GM12865 (cell line): ENCODE data around the gene SLC29A4.
"Not testable (repeated sequence)": the region's sequence is repeated elsewhere in the genome, so short reads cannot be mapped to it uniquely, and the experiment has no call there.

Experiments used
- DNase-seq: peaks from one replicate; pipeline ENCODE4 v3.0.0; 2010; ENCODE audit warnings: low read depth
- H3K4me3 ChIP-seq: 2 replicates; pipeline ENCODE4 v1.5.1; 2011; ENCODE audit warnings: mild to moderate bottlenecking, low read depth, low read length, control low read depth
- TF ChIP-seq, protein P1 (sequence below): IDR thresholded peaks from 2 replicates; pipeline ENCODE4 v1.5.1; 2011; ENCODE audit warnings: low read length, control low read depth, low read depth, inconsistent platforms; ENCODE audit not compliant: insufficient read depth; ENCODE audit errors: missing control alignments

The SLC29A4 gene

DNA sequence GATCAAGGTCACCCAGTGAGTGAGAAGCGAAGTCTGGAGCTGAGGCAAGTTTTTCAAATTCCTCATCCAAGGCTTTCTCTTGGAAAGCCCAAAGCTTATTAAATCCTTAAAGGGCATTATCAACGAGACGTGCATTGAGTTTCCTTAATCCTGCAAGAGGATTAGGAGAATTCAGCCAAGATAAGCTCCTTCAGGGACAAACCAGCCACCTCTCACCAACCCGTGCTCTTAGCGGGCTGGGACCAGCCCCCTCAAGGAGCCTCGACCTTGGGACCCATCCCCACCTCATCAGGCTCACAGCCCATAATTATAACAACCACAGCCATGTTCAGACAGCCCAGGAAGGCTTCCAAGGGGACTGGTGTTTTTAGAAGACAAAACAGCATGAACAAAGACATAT, 12.0 kb upstream of the SLC29A4 start:
- no peak overlapping the region for H3K4me3 ChIP-seq
- TF ChIP-seq, protein P1, sequence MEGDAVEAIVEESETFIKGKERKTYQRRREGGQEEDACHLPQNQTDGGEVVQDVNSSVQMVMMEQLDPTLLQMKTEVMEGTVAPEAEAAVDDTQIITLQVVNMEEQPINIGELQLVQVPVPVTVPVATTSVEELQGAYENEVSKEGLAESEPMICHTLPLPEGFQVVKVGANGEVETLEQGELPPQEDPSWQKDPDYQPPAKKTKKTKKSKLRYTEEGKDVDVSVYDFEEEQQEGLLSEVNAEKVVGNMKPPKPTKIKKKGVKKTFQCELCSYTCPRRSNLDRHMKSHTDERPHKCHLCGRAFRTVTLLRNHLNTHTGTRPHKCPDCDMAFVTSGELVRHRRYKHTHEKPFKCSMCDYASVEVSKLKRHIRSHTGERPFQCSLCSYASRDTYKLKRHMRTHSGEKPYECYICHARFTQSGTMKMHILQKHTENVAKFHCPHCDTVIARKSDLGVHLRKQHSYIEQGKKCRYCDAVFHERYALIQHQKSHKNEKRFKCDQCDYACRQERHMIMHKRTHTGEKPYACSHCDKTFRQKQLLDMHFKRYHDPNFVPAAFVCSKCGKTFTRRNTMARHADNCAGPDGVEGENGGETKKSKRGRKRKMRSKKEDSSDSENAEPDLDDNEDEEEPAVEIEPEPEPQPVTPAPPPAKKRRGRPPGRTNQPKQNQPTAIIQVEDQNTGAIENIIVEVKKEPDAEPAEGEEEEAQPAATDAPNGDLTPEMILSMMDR: no peak

DNA sequence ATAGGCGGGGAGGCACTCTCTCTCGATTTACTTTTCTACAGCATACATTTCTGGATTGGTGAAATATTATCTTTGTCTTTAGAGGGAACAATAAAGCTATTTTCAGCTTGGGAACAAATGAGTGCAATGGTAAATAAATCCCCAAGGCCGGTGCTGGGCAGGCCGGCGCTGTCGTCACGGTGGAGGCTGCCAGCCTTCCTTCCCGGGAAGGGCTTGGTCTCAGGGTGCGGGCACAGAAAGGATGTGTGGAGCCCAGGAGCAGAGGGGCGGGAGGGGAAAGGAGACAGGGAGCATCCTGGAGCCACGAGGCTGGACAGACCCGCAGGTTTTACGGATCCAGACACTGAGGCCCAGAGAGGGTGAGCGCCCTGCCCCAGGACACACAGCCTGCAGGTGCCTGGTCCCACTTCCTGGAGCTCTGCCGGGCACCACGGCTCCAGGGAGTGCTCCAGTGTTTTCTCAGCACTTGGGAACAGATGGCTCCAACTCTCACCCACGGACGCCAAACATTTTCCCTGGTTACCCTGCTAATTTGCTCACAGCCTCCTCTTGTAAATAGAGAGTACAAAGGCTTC, 8.8 kb upstream of the SLC29A4 start:
- H3K4me3 ChIP-seq, DNase-seq: not testable (repeated sequence)

More for the DNA sequence above, 12.0 kb upstream of the SLC29A4 start:
- no peak for DNase-seq

DNA sequence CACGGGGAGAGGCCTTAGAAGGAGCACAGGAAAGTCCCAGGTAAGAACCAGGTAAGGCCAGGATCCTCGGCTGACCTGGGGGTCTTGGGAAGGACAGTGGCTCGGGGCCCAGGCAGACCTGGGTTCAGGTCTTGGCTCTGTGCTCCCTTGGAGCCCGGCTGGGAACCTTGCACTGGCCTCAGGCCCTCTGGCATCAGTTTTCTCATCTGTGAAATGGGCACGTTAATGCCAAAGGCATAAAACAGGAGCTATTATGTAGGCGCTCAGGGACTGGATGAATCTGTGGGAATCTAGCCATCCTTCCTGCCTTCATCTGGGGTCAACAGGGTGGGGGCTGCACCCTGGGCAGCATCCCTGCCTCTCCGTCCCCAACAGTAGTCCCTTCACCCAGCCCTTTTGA, 8.3 kb upstream of the SLC29A4 start:
- TF ChIP-seq, protein P1: no peak
- DNase-seq: no peak
- H3K4me3 ChIP-seq: no peak overlapping the region

DNA sequence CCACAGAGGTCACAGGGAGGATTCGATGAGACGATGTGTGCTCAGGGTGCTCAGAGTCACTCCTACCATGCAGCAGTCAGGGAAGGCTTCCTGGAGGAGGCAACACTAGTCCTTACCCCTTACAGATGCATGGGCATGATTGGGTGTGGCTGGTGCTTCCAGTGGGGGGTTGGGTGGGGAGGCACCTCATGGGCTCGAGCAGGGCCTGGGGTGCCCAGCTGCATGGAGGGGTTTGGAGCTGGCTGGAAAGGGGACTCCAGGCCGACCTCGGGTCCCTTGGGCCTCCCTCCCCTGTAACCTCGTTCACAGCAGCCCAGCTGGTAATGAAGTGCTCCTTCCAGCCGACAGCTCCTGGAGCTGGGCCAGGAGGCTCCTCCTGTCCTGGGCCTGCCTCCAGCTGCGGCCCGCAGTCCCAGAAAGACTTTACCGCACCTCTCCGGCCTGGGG, 7.7 kb upstream of the SLC29A4 start:
- DNase-seq, H3K4me3 ChIP-seq: not testable (repeated sequence)

DNA sequence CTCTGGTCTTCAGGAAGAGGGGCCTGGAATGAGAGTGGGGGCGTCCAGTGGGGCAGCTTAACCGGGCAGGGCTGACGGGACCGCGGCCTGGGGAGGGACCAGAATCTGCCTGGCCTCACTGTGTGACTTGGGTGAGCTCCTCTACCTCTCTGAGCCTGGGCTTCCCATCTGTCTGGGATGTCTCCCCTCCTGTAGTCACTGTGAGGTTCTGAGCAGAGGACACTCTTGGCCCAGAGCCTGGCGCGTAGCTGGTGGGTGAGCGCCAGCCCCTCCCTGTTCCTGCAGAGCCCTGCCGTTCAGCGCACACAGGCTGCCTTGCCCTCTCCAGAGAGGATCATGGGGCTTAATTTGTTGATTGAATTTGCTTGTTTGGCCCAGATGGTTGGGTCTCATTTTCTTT, 7.2 kb upstream of the SLC29A4 start:
- DNase-seq: not testable (repeated sequence)

DNA sequence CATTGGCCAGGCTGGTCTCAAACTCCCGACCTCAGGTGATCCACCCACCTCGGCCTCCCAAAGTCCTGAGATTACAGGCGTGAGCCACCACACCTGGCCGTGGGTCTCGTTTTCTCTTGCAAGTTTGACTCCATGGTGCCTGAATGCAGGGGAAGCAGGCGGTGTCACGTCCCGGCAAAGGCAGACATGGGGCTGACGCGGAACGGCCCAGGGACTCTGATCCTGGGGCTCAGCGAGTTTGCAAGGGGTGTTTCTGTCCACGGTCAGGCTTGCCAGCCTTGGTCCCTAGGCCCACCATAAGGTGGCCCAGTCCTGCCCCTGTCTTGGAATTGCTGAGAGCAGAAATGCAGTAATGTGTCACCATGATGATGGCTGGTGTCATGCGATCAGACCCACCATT, 6.6 kb upstream of the SLC29A4 start:
- DNase-seq, H3K4me3 ChIP-seq: not testable (repeated sequence)

More for the DNA sequence above, 7.2 kb upstream of the SLC29A4 start:
- H3K4me3 ChIP-seq: not testable (repeated sequence)

DNA sequence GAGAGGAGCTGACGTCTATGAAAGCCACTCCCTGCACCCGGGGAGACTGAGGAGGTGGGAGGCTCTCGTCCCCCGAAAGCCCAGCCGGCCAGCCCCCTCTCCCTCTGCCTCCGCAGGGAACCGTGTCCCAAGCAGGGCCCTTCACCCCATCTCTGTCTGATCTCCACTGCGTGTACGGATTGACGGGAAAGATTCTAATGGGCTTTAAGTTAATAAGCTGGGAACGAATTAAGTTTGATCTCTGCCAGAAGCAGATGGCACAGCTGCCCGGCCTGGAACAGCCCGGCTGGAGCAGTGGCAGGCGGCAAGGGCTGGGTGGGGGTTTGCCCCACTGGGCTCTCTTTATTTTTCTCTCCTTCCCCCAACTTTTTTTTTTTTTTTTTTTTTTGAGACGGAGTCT, 6.1 kb upstream of the SLC29A4 start:
- DNase-seq: no peak
- no peak overlapping the region for H3K4me3 ChIP-seq
- TF ChIP-seq, protein P1: no peak

DNA sequence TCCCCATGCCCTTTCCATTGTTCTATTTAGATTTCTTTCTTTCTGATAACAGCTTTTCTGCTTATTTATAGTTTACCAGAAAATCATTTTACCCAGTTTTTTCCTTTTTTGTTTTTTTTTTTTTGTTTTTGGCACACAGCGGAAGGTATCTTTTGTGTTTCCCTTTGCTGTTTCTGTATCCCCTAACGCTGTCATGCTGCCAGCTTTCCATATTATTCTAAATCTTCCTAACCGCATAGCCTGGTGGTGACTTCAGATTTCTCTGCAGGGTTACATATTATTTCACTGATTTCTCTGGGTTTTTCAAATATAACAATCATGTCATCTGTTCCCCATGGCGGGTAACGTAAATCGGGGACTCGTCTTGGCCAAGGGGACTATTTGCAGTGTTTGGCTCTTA, 4.0 kb upstream of the SLC29A4 start:
- no peak overlapping the region for H3K4me3 ChIP-seq
- DNase-seq: no peak
- TF ChIP-seq, protein P1: no peak

DNA sequence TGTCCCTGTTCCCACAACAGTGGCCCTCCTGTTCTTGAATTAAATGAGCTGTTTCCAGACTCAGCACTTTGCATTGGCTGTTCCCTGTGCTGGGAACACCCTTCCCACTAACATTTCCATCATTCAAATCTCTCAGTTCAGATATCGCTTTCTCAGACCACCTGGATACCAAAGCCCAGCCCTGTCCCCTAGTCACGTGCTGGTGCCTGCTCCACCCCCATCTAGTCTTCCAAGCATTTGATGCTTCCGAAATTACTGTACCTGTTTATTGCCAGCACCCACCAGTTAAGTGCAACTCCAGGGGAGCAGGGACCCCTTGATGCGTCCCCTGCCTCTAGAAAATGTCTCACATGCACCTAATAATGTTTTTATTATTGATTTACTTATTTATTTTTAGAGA, 3.0 kb upstream of the SLC29A4 start:
- TF ChIP-seq, protein P1: no peak
- no peak overlapping the region for H3K4me3 ChIP-seq

DNA sequence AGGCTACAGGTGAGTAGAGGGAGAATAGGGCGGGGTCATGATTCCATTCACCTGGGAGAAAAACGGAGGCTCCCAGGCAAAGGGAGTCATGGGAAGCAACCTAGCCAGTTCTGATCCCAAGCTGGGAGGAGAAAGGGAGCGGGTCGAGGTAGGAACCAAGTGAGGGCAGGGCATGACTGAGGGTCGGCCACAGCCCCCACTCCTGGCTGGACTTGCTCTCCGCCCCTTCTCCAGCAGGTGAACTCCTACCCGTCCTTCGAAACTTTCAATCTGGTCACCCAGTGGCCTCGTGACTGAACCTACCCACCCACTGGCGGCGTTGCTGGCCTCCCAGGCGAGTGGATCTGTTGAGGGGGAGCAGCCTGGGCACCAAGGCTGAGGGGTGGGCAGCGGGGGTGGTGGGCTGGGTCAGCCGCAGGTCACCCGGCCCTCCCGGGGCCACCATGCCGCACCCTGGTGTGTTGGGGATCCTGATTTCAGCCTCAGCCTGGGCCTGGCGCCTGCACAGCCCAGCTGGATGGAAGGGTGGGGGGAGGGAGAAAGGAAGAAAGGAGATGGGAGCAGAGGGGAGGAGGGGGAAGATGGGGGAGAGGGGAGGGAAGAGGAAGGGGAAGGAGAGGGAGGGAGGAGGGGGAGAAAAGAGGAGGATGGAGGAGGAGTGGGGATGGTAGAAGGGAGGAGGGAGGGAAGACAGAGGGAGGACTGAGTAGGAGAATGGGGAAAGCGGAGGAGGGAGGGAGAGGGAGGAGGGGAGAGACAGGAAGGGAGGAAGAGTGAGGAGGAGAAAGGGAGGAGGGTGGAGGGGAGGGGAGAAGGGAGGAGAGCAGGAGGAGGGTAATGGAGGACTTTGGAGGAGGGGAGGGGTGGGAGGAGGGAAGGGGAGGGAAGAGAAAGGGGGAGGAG, 894 bp upstream of the SLC29A4 start:
- not testable (repeated sequence) for H3K4me3 ChIP-seq, DNase-seq

More for the DNA sequence above, 3.0 kb upstream of the SLC29A4 start:
- DNase-seq: no peak
